HUES64 (cell line): ENCODE results near the gene MCTP2.

ENCODE experiments used
- H3K27ac ChIP-seq: 2 replicates; pipeline ENCODE4 v1.7.0; 2013; ENCODE audit warnings: low read depth, low read length, inconsistent platforms
- H3K27me3 ChIP-seq: 2 replicates; pipeline ENCODE4 v1.6.1; 2013; ENCODE audit warnings: mild to moderate bottlenecking, low read length; ENCODE audit not compliant: insufficient read depth
- H3K36me3 ChIP-seq: 2 replicates; pipeline ENCODE4 v1.6.1; 2013; ENCODE audit warnings: mild to moderate bottlenecking, low read length; ENCODE audit not compliant: insufficient read depth
- H3K4me1 ChIP-seq: 2 replicates; pipeline ENCODE4 v1.6.1; 2013; ENCODE audit warnings: mild to moderate bottlenecking, low read length, moderate library complexity; ENCODE audit not compliant: insufficient read depth
- H3K4me3 ChIP-seq: 2 replicates; pipeline ENCODE4 v1.5.1; 2013; ENCODE audit warnings: mild to moderate bottlenecking, low read length, moderate library complexity
- H3K9ac ChIP-seq: 2 replicates; pipeline ENCODE4 v1.6.1; 2013; ENCODE audit warnings: mild to moderate bottlenecking, low read depth, low read length
- H3K9me3 ChIP-seq: 2 replicates; pipeline ENCODE4 v1.6.1; 2013; ENCODE audit warnings: low read depth, low read length; ENCODE audit not compliant: insufficient read depth
- WGBS: fragments of 150-250, 120-280 bp; methylation state at CpG from one replicate; pipeline ENCODE4 v1.1.7; 2013; ENCODE audit warnings: missing lambda C conversion rate; 5-methylcytosine and 5-hydroxymethylcytosine counted together

MCTP2 gene

GRCh38 chr15:94263341-94264273, 32.2 kb downstream of the MCTP2 start:
- Histone ChIP-seq H3K36me3 (no peaks in the 10 kb centered on the region), H3K27me3 (no peaks in the 10 kb centered on the region), H3K9me3 (no peaks in the 10 kb centered on the region), H3K27ac (no peak overlapping the region), H3K4me1 (no peaks in the 10 kb centered on the region), H3K9ac (no peak overlapping the region), H3K4me3 (no peak overlapping the region)
- 94% methylated on average over 6 of the region's 7 CpGs for WGBS

GRCh38 chr15:94265009-94265408, 33.6 kb downstream of the MCTP2 start:
- Histone ChIP-seq H3K27me3 (no peaks in the 10 kb centered on the region), H3K27ac (no peak overlapping the region), H3K9me3 (no peaks in the 10 kb centered on the region), H3K9ac (no peak overlapping the region), H3K36me3 (no peaks in the 10 kb centered on the region), H3K4me1 (no peaks in the 10 kb centered on the region), H3K4me3 (no peak overlapping the region)
- 98% methylated on average over 4 of the region's 4 CpGs for WGBS

GRCh38 chr15:94265982-94266381, 34.6 kb downstream of the MCTP2 start:
- H3K4me1 ChIP-seq = no peaks in the 10 kb centered on the region
- H3K36me3 ChIP-seq = no peaks in the 10 kb centered on the region
- no peaks in the 10 kb centered on the region for H3K9me3 ChIP-seq
- H3K9ac ChIP-seq = no peak overlapping the region
- 73% methylated on average over 5 of the region's 6 CpGs for WGBS
- H3K27me3 ChIP-seq = no peaks in the 10 kb centered on the region
- H3K27ac ChIP-seq = no peak overlapping the region
- no peak overlapping the region for H3K4me3 ChIP-seq

- over 99% methylated on average over 3 of the region's 3 CpGs for WGBS
Measured at GRCh38 chr15:94266789-94267188, 35.4 kb downstream of the MCTP2 start.

GRCh38 chr15:94269954-94270353, 38.6 kb downstream of the MCTP2 start:
- Histone ChIP-seq H3K4me3 (no peak overlapping the region), H3K36me3 (no peaks in the 10 kb centered on the region), H3K27ac (no peak overlapping the region), H3K9me3 (no peaks in the 10 kb centered on the region), H3K27me3 (no peaks in the 10 kb centered on the region), H3K9ac (no peak overlapping the region), H3K4me1 (no peaks in the 10 kb centered on the region)
- WGBS = 89% methylated on average over 2 of the region's 2 CpGs

More at GRCh38 chr15:94266789-94267188, 35.4 kb downstream of the MCTP2 start:
- H3K9ac ChIP-seq = no peak overlapping the region
- H3K36me3 ChIP-seq = no peaks in the 10 kb centered on the region
- no peaks in the 10 kb centered on the region for H3K4me1 ChIP-seq
- H3K9me3 ChIP-seq = no peaks in the 10 kb centered on the region
- H3K27me3 ChIP-seq = no peaks in the 10 kb centered on the region
- H3K27ac ChIP-seq = no peak overlapping the region
- H3K4me3 ChIP-seq = no peak overlapping the region

GRCh38 chr15:94270570-94270969, 39.2 kb downstream of the MCTP2 start:
- Histone ChIP-seq H3K36me3 (no peaks in the 10 kb centered on the region), H3K9ac (no peak overlapping the region), H3K4me1 (no peaks in the 10 kb centered on the region), H3K27ac (no peak overlapping the region), H3K4me3 (no peak overlapping the region), H3K27me3 (no peaks in the 10 kb centered on the region), H3K9me3 (no peaks in the 10 kb centered on the region)
- WGBS = 91% methylated on average over 2 of the region's 2 CpGs

GRCh38 chr15:94272251-94272898, 41.0 kb downstream of the MCTP2 start:
- H3K4me1 ChIP-seq = no peaks in the 10 kb centered on the region
- 95% methylated on average over 7 of the region's 7 CpGs for WGBS
- H3K27ac ChIP-seq = no peak overlapping the region
- no peaks in the 10 kb centered on the region for H3K9me3 ChIP-seq
- H3K36me3 ChIP-seq = no peaks in the 10 kb centered on the region
- H3K27me3 ChIP-seq = no peaks in the 10 kb centered on the region
- H3K4me3 ChIP-seq = no peak overlapping the region
- no peak overlapping the region for H3K9ac ChIP-seq

- Histone ChIP-seq H3K27ac (no peak overlapping the region), H3K4me3 (no peak overlapping the region), H3K36me3 (no peaks in the 10 kb centered on the region), H3K9ac (no peak overlapping the region), H3K4me1 (no peaks in the 10 kb centered on the region), H3K9me3 (no peaks in the 10 kb centered on the region), H3K27me3 (no peaks in the 10 kb centered on the region)
- WGBS = 98% methylated on average over 1 of the region's 1 CpG
Measured at GRCh38 chr15:94273826-94274225, 42.5 kb downstream of the MCTP2 start.

GRCh38 chr15:94274745-94275144, 43.4 kb downstream of the MCTP2 start:
- Histone ChIP-seq H3K4me3 (no peak overlapping the region), H3K27ac (no peak overlapping the region), H3K27me3 (no peaks in the 10 kb centered on the region), H3K9ac (no peak overlapping the region), H3K9me3 (no peaks in the 10 kb centered on the region), H3K36me3 (no peaks in the 10 kb centered on the region), H3K4me1 (no peaks in the 10 kb centered on the region)
- no CpG with 5 or more reads among the region's 1 CpG for WGBS

GRCh38 chr15:94277485-94277884, 46.1 kb downstream of the MCTP2 start:
- Histone ChIP-seq H3K9ac (no peak overlapping the region), H3K9me3 (no peaks in the 10 kb centered on the region), H3K4me1 (no peaks in the 10 kb centered on the region), H3K27me3 (no peaks in the 10 kb centered on the region), H3K36me3 (no peaks in the 10 kb centered on the region), H3K4me3 (no peak overlapping the region), H3K27ac (no peak overlapping the region)
- whole genome bisulfite sequencing = 100% methylated on average over 1 of the region's 1 CpG

- Histone ChIP-seq H3K9ac (no peak overlapping the region), H3K36me3 (no peaks in the 10 kb centered on the region), H3K27ac (no peak overlapping the region), H3K4me3 (no peak overlapping the region), H3K9me3 (no peaks in the 10 kb centered on the region), H3K27me3 (no peaks in the 10 kb centered on the region), H3K4me1 (no peaks in the 10 kb centered on the region)
- 96% methylated on average over 1 of the region's 2 CpGs for WGBS
Measured at GRCh38 chr15:94279736-94280135, 48.4 kb downstream of the MCTP2 start.
